HL-60 (cell line): ENCODE measurements around the gene FFAR2.
"Not testable (repeated sequence)": the region's sequence is repeated elsewhere in the genome, so short reads cannot be mapped to it uniquely, and the experiment has no call there.

Source experiments
- DNase-seq, 2 experiments: peaks; one replicate each; pipeline ENCODE4 v3.0.0-alpha.2; 2010 to 2020; ENCODE audit warnings: low read depth in 1 of 2, low spot score in 1 of 2
- H3K27ac ChIP-seq: fragments of 250-450 bp; sonication (Bioruptor Pico); replicated peaks from 2 replicates; pipeline ENCODE4 v1.5.1; 2020; ENCODE audit warnings: mild to moderate bottlenecking, moderate library complexity
- H3K27me3 ChIP-seq: fragments of 250-450 bp; sonication (Bioruptor Pico); 2 replicates; pipeline ENCODE4 v1.5.1; 2021; ENCODE audit warnings: mild to moderate bottlenecking, moderate library complexity; ENCODE audit not compliant: insufficient read depth, poor library complexity, severe bottlenecking
- H3K4me3 ChIP-seq: replicated peaks from 2 replicates; pipeline ENCODE4 v1.5.1; 2011; ENCODE audit warnings: mild to moderate bottlenecking, control low read depth, low read length; ENCODE audit not compliant: insufficient read depth
- CTCF ChIP-seq: IDR thresholded peaks from one replicate; pipeline ENCODE4 v1.5.1; 2011; ENCODE audit warnings: low read length, control low read depth, inconsistent platforms; ENCODE audit not compliant: insufficient read depth
- GABPA ChIP-seq: IDR thresholded peaks from 2 replicates; pipeline ENCODE4 v1.6.1; 2012; ENCODE audit warnings: low read depth
- POLR2AphosphoS5 ChIP-seq: IDR thresholded peaks from 2 replicates; pipeline ENCODE4 v1.6.1; 2012; ENCODE audit warnings: low read depth
- REST ChIP-seq: IDR thresholded peaks from 2 replicates; pipeline ENCODE4 v1.6.1; 2012; ENCODE audit warnings: low read depth; ENCODE audit not compliant: insufficient replicate concordance
- SPI1 ChIP-seq: IDR thresholded peaks from 2 replicates; pipeline ENCODE4 v1.6.1; 2012; ENCODE audit warnings: low read depth, mild to moderate bottlenecking, borderline replicate concordance

FFAR2 gene

GRCh38 chr19:35459414-35460082, 11.5 kb downstream of the FFAR2 start:
- no peaks in the 10 kb centered on the region for H3K27me3 ChIP-seq
- no peak overlapping the region for H3K4me3 ChIP-seq
- no peak for DNase-seq
- TF ChIP-seq REST: no peak
- no peak for TF ChIP-seq POLR2AphosphoS5
- TF ChIP-seq SPI1: no peak
- no peak for TF ChIP-seq CTCF
- no peak for TF ChIP-seq GABPA
- peak overlapping the region; percentile 42 for H3K27ac ChIP-seq

DNA sequence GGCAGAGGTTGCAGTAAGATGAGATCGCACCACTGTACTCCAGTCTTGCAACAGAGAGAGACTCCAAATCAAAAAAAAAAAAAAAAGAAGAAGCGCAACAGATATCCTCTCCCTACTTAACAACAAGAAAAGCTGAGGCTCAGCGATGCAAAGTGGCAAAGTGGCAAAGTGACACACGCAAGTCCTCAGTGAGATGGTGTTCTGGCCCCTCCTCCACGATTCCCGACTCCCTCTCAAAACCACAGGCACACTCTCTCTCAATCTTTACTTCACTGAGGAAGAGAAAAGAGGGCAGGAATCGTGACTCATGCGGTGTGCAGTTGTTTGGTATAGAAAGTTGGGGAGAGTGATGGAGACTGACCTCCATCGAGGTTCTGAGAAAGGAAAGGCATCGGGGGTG, 12.6 kb downstream of the FFAR2 start:
- Histone ChIP-seq H3K27me3 (no peaks in the 10 kb centered on the region), H3K27ac (no peak overlapping the region), H3K4me3 (no peak overlapping the region)
- no peak for DNase-seq
- no peak for TF ChIP-seq SPI1
- TF ChIP-seq CTCF: no peak
- no peak for TF ChIP-seq POLR2AphosphoS5
- TF ChIP-seq REST: no peak
- no peak for TF ChIP-seq GABPA

DNA sequence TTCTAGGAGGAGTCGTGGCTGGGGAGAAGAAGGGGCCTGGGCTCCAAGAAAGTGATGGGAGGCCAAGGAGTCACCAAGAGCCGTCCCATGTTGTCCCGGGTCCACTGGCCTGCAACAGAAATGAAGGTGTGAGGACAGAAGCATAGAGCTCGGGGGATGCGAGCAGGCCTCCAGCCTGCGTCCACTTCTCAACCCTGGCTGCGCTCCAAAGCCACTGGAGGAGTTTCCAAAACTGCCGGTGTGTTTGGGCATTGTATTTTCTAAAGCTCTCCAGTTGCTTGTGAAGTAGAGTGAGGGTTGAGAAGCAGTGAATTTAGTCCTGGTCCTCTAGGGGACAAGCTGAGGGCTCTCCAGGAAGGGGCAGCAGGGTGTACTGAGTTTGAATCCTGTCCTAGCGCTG, 13.0 kb downstream of the FFAR2 start:
- TF ChIP-seq SPI1 (no peak), CTCF (no peak), GABPA (no peak), POLR2AphosphoS5 (no peak), REST (no peak)
- H3K27me3 ChIP-seq: no peaks in the 10 kb centered on the region
- H3K4me3 ChIP-seq: no peak overlapping the region
- no peak overlapping the region for H3K27ac ChIP-seq
- no peak for DNase-seq

GRCh38 chr19:35461788-35462187, 13.7 kb downstream of the FFAR2 start:
- not testable (repeated sequence) for H3K27me3 ChIP-seq, H3K27ac ChIP-seq, DNase-seq, H3K4me3 ChIP-seq
